HG03439 (cell line): Measurements from ENCODE around the gene CCDC66.

Source experiments
- ATAC-seq: cut with Tn5 transposase; IDR thresholded peaks from one replicate; pipeline ENCODE4 v1.9.1; 2021; ENCODE audit warnings: mild to moderate bottlenecking, moderate library complexity; ENCODE audit not compliant: unreplicated experiment

The CCDC66 gene

GRCh38 chr3:56621681-56622080, 64.7 kb downstream of the CCDC66 start:
- ATAC-seq, result no peak

GRCh38 chr3:56622381-56622780, 65.4 kb downstream of the CCDC66 start:
- ATAC-seq, result no peak

GRCh38 chr3:56624725-56625124, 67.8 kb downstream of the CCDC66 start:
- ATAC-seq, result no peak

- ATAC-seq, result no peak
These were observed 72.1 kb downstream of the CCDC66 start for GRCh38 chr3:56629047-56629446.

GRCh38 chr3:56629451-56629850, 72.5 kb downstream of the CCDC66 start:
- ATAC-seq, result no peak

GRCh38 chr3:56630966-56631365, 74.0 kb downstream of the CCDC66 start:
- no peak for ATAC-seq

- ATAC-seq, result no peak
These were observed 76.2 kb downstream of the CCDC66 start for GRCh38 chr3:56633181-56633580.

- ATAC-seq, result no peak
These were observed 76.9 kb downstream of the CCDC66 start for GRCh38 chr3:56633602-56634535.

- ATAC-seq, result no peak
These were observed 88.4 kb downstream of the CCDC66 start for GRCh38 chr3:56645407-56645806.

GRCh38 chr3:56654460-56654859, 97.5 kb downstream of the CCDC66 start:
- ATAC-seq, result no peak

GRCh38 chr3:56655709-56656108, 98.7 kb downstream of the CCDC66 start:
- ATAC-seq, result no peak

GRCh38 chr3:56664823-56665222, 107.8 kb downstream of the CCDC66 start:
- no peak for ATAC-seq

- no peak for ATAC-seq
These were observed 111.1 kb downstream of the CCDC66 start for GRCh38 chr3:56667973-56668579.
